Activated CD8-positive, alpha-beta memory T cell treated with anti-CD3 and anti-CD28 coated beads for 48 hours (primary cell): ENCODE results near the gene KLHL40.
"Not testable (repeated sequence)": the region's sequence is repeated elsewhere in the genome, so short reads cannot be mapped to it uniquely, and the experiment has no call there.

Source experiments
- DNase-seq, 3 experiments: peaks; one replicate each; pipeline ENCODE4 v3.0.0-alpha.2; 2020; ENCODE audit warnings: low read depth in 2 of 3, low spot score in 2 of 3

The KLHL40 gene

DNA sequence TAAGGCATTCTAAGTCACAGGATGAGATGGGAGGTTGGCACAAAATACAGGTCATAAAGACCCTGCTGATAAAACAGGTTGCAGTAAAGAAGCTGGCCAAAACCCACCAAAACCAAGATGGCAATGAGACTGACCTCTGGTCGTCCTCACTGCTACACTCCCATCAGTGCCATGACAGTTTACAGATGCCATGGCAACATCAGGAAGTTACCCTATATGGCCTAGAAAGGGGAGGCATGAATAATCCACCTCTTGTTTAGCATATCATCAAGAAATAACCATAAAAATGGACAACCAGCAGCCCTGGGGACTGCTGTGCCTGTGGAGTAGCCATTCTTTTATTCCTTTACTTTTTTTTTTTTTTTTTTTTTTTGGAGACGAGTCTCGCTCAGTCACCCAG is 37.1 kb downstream of the KLHL40 start:
- not testable (repeated sequence) for DNase-seq

DNA sequence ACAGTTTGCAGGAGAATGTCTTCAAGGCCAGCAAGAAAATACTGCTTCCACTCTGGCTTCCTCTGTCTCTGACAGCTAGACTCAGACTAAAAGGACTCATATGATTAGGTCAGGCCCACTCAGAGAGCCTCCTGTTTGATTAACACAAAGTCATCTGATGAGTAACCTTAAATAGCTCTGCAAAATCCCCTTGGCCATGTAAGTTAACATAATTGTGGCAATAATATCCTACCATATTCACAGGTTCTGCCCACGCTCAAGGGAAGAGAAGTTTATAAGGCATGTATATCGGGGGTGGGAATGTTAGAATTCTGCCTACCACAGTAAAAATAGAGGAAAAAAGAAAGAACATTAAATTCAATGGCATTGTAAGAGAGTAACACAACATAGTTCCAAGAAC is 37.9 kb downstream of the KLHL40 start:
- DNase-seq = no peak

DNA sequence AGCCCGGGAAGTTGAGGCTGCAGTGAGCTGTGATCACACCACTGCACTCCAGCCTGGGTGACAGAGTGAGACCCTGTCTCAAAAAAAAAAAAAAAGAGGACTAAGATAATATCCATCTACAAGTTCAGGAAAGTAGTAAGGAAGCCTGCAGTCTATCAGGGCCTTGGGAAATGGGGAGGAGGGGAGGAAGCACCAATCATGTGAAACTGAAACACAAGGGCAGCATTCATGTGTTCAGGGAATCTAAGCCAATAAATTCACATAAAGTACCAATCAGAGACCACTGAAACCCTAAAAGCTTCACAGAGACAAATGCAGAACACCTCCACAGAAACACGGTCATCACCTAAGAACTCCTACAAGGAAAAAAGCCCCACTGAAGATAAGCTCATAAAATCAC is 40.1 kb downstream of the KLHL40 start:
- no peak for DNase-seq

DNA sequence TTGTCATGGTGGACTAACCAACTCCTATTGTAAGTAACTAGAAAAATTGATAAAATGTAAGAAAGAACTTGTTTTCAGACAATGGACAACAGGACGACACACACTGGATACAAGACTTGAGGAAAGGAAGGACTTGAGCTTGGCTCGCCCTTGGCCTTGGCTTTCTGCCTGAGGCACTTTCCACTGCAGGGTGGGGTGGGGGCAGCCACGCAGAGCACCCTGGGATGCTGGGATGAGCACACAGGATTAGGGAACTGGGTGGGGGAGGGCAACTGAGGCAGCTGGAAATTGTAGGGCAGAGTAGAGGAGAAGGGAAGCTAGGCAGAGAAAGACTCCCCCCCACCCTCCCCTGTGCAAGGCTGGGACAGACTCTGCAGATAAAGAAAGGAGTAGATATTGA is 42.7 kb downstream of the KLHL40 start:
- no peak for DNase-seq

DNA sequence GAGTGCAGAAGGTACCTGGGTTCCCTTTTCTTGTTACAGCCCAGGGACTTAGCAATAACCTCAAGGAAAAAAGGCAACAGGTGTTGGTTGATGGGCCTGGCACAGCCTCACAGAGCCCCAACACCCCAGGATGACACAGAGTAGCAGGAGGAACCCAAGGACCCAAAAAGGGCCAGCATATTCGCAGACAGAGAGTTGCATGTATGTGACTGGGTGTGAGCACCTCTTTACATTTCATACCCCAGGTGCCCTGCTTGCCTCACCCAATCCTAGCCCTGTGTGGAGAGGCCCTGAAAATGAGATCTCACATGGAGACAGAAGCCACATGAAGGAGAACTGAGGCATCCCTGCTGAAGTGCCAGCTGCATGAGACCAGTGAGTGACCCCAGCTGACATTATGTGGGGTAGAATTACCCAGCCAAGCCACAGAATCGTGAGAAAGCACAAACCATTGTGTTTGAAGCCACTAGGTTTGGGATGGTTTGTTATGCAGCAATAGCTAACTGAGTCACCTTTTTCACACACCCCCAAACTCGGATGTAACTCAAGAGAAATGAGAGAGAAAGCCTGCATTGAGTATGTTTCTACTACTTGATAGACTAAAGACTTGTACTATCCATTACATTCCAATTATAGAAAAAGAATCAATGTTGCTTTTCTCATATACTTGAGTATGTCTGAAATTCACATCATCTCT is 43.5 kb downstream of the KLHL40 start:
- DNase-seq = no peak

DNA sequence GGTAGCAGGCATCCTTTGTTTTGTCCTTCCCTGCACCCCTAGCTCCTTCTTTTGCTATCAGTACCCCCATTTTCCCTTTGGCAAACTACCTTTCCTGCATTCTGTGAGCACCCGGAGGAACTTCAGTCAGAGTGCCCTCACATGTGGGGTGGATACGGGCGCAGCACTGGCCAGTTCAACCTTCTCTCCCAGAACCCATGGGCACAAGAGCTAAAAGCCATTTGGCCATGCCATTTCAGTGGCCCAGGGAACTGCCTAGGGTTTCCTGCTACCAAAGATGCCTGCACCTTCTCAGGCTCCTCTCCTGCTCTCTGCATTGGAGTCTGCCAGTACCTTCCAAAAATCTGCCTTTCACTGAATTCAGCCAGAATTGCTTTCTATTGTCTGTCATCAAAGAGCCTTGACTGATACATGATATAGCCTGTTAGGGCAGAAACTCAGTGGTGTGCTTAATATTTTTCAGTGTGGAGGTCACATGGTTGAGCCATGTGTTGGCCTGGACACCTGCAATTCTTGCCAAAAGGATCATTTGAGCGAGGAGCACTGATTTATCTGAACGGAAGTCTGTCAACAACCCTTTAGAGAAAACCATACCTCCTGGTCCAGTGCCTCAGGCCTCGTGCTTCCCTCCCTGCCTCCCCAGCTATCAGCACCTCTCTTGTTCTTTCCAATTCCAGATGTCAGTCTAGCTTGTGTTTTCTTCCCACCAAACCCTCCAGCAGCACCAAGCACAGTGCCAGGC is 44.2 kb downstream of the KLHL40 start:
- no peak for DNase-seq

DNA sequence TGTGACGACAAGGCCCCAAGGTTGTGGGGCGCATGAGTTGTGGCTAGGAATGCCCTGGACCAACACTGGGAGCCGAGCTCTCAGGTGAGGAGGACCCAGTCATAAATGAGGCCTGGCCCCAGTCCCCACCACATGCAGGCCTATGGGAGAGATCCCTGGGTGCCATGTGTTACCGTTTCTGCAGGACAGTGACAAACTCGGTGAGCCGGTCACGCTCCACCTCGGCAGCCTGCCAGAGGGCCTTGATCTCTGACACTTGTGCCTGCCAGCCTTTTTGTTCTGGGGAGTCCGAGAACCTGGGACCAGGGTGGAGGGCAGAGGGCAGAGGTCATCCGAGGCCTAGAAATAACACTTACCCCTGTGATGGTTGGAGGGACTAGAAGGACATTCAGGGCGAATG is 45.0 kb downstream of the KLHL40 start:
- no peak for DNase-seq

DNA sequence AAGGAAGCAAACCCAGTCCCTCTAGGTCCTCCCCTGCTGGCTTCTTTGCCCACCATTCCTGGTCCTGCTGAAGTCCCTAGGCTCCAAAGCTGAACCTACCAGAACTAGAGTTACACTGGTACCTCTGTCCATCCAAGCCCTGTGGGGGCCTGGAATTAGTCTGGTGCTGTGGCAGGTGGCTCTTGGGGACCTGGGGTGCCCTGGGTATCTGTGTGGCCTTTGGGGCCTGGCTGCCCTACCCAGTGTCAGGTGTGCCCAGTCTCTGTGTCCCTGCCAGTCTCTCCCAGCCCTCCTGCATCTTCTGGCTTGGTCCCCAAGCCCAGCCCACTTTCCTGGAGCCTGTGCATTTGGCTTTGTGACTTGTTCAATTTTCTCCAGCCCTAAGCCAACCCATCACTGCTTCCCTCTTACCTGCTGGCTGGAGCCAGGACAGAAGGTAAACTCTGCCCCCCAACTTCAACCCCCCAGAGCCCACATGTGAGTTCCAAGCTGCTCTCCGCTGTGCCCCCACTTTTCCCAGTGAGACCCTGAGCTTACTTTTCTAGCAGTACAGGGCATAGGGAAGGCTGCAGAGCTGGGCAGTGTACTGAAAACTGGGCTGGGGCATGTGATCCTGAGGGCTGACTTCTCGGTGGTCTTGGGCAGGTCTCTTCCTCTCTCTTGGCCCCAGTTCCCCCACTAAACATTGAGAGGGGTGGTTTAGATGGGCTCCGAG is 45.5 kb downstream of the KLHL40 start:
- no peak for DNase-seq

DNA sequence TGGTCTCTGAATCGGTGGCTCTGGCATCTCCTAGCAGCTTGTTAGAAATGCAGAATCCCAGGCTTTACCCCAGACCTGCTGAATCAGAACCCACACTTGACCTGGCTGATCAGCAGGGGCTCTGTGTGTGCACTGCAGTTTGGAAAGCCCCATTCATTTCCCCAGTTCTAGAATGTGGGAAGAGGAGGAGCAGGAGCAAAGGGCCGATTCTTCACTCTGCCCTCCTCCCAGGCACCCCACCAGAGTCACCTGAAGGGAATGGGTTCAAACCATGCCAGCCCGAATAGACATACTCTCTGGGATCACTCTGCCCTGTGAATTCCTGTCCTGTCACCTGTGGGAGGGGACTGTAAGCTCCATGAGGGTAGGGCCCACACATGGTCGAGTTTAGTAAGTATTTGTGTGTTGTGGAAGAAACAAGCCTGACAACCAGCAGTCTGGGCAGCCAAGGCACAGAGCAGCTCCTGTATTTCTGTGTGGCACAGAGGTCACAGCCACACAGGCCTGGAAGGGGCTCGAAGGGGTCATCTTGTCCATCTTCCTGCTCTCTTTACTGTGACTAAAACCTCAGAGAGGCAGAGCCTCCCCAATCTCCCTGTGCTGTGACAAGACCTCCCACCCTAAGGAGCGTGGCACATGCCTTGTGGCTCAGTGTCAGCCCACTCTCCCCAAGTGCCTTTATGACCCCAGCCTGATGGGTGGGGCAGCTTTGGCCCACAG is 46.3 kb downstream of the KLHL40 start:
- DNase-seq = no peak

DNA sequence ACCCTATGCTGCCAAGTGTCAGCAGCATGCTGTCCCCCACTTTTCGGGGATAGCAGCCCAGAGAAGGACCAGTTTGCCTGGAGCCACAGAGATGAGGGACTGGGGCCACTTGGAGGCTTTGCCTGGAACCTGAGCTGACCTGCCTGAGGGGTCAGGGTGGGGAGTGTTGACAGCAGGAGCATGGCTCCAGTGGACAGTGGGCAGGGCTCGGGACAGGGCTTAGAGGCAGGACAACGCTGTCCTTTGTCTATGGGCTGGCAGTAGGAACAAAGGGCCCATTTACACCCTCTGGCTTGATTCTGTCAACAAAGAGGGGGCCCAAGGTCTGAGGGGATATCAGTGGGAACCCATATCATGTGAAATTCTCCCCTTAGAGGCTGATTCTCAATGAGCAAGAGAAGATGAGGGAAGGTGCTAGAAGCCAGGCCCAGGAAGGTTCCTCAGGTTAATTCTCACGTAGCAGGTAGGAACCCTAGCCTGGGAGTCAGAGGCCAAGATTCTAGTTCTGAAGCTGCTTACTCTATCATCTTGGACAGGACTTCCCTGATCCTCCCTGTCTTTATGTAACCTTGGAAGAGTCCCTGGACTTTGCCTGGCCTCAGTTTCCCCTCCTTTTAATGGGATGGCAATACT is 47.0 kb downstream of the KLHL40 start:
- DNase-seq = no peak

DNA sequence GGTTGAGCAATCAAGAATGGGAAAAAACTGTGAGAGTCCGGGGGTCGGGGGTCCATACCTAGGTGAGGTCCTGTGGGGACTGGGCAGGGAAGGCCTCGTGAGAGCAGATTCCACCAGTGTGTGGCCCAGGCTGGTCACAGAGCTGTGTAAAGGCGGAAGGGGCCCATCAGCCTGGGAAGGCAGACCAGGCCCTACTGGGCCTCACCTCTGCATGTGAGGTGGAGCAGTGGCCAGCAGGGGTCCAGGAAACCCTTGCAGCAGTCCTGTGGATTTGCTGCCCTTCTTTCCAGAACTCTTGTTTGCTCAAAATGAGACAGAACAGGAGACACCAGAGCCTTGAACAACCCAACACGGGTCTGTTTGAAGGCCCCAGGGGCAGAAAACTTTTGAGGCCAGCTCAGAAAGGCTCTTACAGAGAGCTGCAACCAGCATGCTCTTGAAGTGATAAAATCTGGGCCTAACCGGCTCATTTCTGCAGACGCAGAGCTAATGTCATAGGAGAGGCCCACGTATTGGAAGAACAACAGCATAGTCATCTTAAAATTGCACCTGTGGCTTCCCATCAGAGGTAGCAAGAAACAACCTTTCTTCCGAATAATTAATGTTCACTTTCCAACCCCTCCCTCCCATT is 47.6 kb downstream of the KLHL40 start:
- no peak for DNase-seq

DNA sequence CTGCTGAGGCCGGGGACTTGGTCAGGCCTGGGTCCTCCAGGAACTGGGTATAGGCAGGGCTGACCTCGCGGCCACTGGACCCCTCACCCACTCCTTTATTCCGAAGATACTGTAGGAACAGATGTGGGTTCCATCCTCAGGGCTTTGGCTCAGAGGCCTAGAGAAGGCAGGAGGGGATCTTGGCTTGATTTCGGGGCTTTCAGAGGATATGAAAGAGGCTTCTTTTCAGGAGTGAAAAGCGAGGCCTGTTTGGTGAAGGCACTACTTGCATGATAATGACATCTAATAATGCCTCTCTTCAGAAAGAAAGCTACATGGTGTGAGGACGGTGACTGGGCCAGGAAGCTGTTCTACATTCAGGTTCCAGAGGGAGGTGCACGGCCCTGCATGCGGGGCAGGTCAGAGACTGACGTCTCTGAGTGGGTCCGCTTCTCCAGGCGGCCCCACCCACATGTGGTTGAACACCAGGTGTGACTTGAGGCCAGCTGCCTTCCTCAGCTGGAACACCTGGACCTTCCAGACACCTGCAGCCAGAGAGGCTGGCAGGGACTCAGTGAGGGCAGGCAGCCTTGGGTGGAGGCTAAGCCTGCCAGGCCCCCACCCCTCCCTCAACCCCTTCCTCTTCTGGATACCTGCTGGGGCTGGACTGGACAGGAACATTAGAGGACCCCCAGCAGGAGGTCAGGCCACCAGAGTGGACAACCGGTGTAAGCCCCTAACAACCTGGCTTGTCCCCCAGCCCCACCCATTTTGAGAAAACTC is 48.3 kb downstream of the KLHL40 start:
- DNase-seq = no peak

DNA sequence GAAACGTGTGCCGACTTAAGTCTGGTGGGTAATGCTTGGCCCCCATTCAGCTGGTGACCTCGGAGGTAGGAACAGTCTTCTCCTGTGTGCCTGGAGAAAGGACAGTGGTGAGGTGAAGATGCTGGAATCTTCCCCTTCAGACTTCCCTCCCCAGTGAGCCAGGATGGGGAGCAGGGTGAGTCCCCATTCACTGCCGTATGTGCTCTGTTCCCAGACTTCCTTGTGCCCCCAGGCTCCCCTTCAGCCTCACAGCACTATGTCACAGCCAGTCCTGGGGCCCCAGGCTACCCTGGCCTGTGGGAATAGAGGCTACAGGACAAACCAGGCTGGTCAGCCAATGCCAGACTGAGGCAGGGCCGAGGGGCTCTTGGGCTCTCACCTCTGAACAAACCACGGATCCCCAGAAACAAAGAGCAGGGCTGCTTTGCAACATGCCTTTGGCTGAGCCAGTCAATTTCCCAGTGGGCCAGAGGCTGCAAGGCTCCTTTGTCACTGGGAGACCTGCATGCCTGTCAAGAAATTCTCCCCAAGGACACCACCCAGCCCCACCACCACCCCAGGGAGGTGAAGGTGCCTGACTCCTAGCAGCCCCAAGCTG is 49.0 kb downstream of the KLHL40 start:
- no peak for DNase-seq

DNA sequence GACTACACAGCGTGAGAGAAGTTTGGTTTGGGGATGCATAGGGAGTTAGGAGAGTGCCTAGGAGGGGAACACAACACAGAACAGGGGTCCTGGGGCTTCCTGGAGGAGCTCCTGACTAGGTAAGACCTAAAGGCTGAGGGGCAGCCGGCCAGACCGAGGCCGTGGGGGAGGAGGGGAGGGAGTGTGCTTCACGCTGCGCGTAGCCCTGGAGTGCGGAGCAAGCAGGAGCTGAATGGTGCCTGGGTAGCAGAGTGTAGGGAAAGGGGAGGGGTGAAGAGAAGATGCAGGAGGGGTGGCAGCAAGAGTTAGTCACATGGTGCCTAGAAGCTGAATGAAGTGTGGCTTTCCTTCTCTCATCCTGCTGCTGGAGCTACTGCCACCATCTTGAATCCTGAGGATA is 49.7 kb downstream of the KLHL40 start:
- DNase-seq = no peak

DNA sequence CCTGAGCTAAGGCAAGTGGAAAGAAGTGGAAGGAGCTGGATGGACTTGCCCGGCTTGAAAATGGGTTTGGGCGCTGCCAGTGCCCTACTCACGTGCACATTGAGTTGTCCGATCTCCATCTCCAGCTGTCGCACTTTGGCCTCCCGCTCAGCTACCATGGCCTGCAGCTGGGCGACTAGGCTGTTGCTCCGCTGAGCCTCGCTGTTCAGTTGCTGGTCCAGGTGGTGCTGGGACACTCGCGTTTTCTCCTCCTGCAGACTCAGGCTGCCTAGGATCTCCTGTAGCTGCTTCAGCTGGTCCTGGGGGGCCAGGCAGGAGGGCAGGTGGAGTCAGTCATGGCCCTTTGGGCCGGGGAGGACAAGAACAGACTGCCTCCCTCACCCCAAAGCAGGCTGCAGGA is 50.3 kb downstream of the KLHL40 start:
- no peak for DNase-seq

DNA sequence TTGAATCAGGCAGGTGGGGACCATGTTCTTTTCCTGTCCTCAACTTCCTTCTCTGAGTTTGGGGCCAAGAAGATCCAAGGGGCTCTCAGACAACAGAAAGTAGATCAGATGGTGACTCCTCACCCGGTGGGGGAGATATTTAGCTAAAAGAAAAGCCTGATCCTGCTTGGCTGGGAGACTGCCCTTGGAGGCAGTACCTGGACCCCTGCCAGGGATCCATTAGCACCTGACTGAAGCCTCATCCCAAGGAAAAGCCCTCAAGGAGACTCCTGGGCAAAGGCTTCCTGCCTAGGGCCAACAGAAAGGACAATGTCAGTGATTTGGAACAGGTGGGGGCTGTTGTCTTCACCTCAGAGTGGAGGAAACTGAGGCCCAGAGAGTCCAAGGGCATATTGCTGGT is 50.7 kb downstream of the KLHL40 start:
- DNase-seq = no peak

DNA sequence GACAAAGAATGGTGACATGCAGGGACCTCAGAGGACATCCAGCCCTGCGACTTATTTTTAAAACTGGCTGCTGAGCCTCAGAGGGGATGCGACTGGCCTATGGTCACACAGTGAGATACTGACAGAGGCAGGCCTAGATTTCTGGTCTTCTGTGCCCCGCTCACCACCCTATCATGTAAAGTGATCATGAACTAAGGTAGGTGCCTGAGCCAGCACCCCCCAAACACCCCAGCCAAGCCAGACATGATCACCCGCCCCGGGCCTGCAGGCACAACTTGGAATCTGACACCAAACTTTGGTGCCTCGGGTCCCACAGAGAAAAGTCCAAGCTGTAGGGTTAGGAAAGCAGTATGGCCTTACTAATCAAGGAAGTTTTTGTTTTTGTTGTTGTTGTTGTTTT is 51.2 kb downstream of the KLHL40 start:
- DNase-seq = no peak

DNA sequence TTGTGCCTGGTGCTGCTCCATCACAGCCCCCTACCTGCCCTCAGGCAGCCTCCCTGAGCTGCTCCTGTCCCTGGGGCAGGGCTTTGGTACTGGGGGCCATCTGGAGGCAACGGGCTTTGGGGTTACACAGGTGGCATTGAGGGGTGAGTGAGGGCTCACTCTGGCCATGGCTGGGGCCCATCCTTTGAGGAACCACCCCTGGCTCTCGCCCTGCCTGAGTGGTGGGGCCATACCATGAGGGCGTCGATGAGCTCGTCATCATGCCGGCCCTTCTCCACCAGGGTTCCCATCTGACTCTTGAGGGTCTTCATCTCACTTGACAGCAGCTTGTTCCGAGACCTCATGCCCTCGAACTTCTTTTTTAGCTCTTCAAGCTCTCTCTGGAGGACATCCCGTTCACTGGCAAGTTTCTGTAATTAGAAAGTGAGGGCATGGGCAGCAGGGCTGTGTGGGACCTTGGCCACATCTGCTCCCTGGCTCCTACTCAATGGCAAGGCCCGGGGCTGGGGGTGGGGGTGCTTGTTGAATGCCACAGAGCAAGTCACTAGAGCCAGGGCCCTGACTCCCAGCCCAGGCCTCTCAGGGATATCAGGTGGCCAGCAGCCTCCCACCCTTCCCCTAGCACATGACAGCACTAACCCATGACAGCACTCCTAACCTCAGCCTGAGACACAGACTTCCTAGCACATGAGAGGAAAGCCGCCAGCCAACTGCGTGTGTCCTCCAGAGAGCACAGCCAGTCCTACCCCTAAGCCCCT is 54.2 kb downstream of the KLHL40 start:
- no peak for DNase-seq

DNA sequence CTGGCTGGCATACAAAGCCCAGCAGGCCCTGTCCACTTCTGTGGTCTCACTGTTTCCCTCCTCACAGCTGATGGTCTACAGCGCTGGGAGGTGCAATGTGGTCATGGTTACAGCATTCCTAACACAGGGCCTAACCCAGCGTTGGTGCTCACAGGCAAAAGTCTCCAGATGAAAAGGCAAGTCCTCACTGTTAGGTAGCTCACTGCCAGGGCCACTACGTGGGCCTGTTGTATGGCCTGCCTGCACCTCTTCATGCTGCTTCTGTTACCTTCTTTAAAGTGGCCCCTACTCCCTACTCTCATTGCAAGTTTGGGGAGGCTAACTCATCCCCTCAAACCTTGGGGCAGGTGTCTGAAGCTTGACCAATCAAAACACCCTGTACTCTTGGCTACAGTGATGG is 56.5 kb downstream of the KLHL40 start:
- no peak for DNase-seq
